Measurements from ENCODE around the gene ULK3.

- TF ChIP-seq CTCF (IDR thresholded peaks at IDR 0.05) (no peak), POLR2A (IDR thresholded peaks at IDR 0.05) (no peak)
Measured at GRCh38 chr15:74891469-74891868, 48.5 kb upstream of the ULK3 start.

All from heart left ventricle (tissue), 13 donors.